K562 (cell line): ENCODE data around the gene MARCHF9. TPM values are rescaled to one million over a fixed set of nuclear protein-coding genes. Genes with fewer than 3 reads are reported as not detected.

ENCODE experiments used
- ATAC-seq: fragments of 200-7000 bp; cut with Tn5 transposase; 3 replicates; pipeline ENCODE4 v1.9.1; 2020; ENCODE audit warnings: moderate library complexity
- BruUV-seq: library from RNA; stranded (reverse); fragments of 400-500 nt; replicated peaks from 2 replicates; lab custom pipeline; 2021; lab: Mats Ljungman, UMichigan
- CTCF ChIA-PET: fragments of 300-600 bp; formaldehyde crosslinking; extraction: SDS; loops from one replicate; lab custom pipeline; 2021; ENCODE audit warnings: low intra/inter-chr PET ratio; lab: Yijun Ruan, JAX
- POLR2A ChIA-PET: fragments of 300-600, 350-650 bp; sonication (Branson Sonifier 250); formaldehyde crosslinking; extraction: SDS; loops from one replicate; lab custom pipeline; 2021; ENCODE audit warnings: antibody characterized with exemption, inconsistent platforms; lab: Yijun Ruan, JAX
- DNase-seq, 4 experiments: peaks; one replicate each; pipeline versions ENCODE4 v3.0.0 to v3.0.0-alpha.2; 2011 to 2018; ENCODE audit warnings: low spot score in 3 of 4, mixed read lengths in 3 of 4; ENCODE audit errors: extremely low read depth in 1 of 4
- FAIRE-seq: peaks from 2 replicates; lab custom pipeline; 2011; peaks lifted over from hg19 to GRCh38; lab: Jason Lieb, UNC
- H2AFZ ChIP-seq: 2 replicates; pipeline ENCODE4 v1.6.0; 2011; ENCODE audit warnings: low read depth, low read length, control low read depth, inconsistent platforms
- H3K27ac ChIP-seq: fragments of 200-600 bp; 3 replicates; pipeline ENCODE4 v1.8.0; 2011; ENCODE audit warnings: low read depth, mild to moderate bottlenecking, control low read depth, inconsistent platforms, low read length, moderate library complexity, mixed read lengths; ENCODE audit errors: extremely low read depth
- H3K27me3 ChIP-seq, 2 experiments: fragments of 300-600 bp in 1 of 2; 2 replicates in 1 of 2; 3 replicates in 1 of 2; pipeline versions ENCODE4 v1.6.0 to v1.8.0; 2011; ENCODE audit warnings: inconsistent platforms in 2 of 2, low read length in 2 of 2, mild to moderate bottlenecking in 1 of 2, mixed read lengths in 1 of 2, moderate library complexity in 1 of 2; ENCODE audit not compliant: control insufficient read depth in 2 of 2, insufficient read depth in 2 of 2
- H3K36me3 ChIP-seq: fragments of 300-600 bp; 3 replicates; pipeline ENCODE4 v1.8.0; 2011; ENCODE audit warnings: mild to moderate bottlenecking, low read length, inconsistent platforms; ENCODE audit not compliant: control insufficient read depth, insufficient read depth
- H3K4me1 ChIP-seq, 2 experiments: fragments of 200-600 bp in 1 of 2; replicated peaks in 1 of 2; 2 replicates in 1 of 2; 3 replicates in 1 of 2; pipeline versions ENCODE4 v1.5.1 to v1.8.0; 2011; ENCODE audit warnings: inconsistent platforms in 2 of 2, low read length in 2 of 2, mild to moderate bottlenecking in 1 of 2, mixed read lengths in 1 of 2, moderate library complexity in 1 of 2; ENCODE audit not compliant: control insufficient read depth in 2 of 2, insufficient read depth in 2 of 2
- H3K4me2 ChIP-seq: 2 replicates; pipeline ENCODE4 v1.6.1; 2011; ENCODE audit warnings: low read length, control low read depth, inconsistent platforms, mixed read lengths; ENCODE audit not compliant: insufficient read depth
- H3K4me3 ChIP-seq: fragments of 200-600 bp; sonication (generic), shearing (Covaris generic); 2 replicates; pipeline ENCODE4 v1.5.1; 2016; ENCODE audit warnings: control low read depth, inconsistent platforms
- H3K79me2 ChIP-seq: fragments of 200-600 bp; 3 replicates; pipeline ENCODE4 v1.8.0; 2011; ENCODE audit warnings: low read length, inconsistent platforms; ENCODE audit not compliant: control insufficient read depth, insufficient read depth
- H3K9ac ChIP-seq, 2 experiments: 2 replicates each; pipeline versions ENCODE4 v1.6.0 to v1.6.1; 2011; ENCODE audit warnings: low read depth in 2 of 2, low read length in 2 of 2, control low read depth in 1 of 2, inconsistent platforms in 1 of 2, mild to moderate bottlenecking in 1 of 2, mixed read lengths in 1 of 2; ENCODE audit not compliant: insufficient read depth in 1 of 2
- H3K9me1 ChIP-seq: one replicate; pipeline ENCODE4 v1.6.0; 2011; ENCODE audit warnings: inconsistent platforms, mild to moderate bottlenecking, low read length, moderate library complexity; ENCODE audit not compliant: control insufficient read depth, insufficient read depth
- H3K9me3 ChIP-seq: replicated peaks from 2 replicates; pipeline ENCODE4 v1.5.1; 2011; ENCODE audit warnings: low read depth, low read length, inconsistent platforms; ENCODE audit not compliant: control insufficient read depth, insufficient read depth
- H4K20me1 ChIP-seq: replicated peaks from 2 replicates; pipeline ENCODE4 v1.6.1; 2011; ENCODE audit warnings: low read length, inconsistent platforms, mixed read lengths; ENCODE audit not compliant: control insufficient read depth, insufficient read depth
- CBFB ChIP-seq: sonication (generic); formaldehyde crosslinking; IDR thresholded peaks from 2 replicates; pipeline ENCODE4 v1.4.0; 2020; ENCODE audit warnings: mild to moderate bottlenecking, missing genetic modification reagents
- DACH1 ChIP-seq: fragments of 450-650 bp; IDR thresholded peaks from 2 replicates; pipeline ENCODE4 v1.6.1; 2018; ENCODE audit not compliant: partially characterized antibody
- MEIS2 ChIP-seq: fragments of 450-650 bp; IDR thresholded peaks from 2 replicates; pipeline ENCODE4 v1.6.1; 2014; ENCODE audit warnings: mild to moderate bottlenecking; ENCODE audit not compliant: partially characterized antibody
- NFIC ChIP-seq: fragments of 450-650 bp; IDR thresholded peaks from 2 replicates; pipeline ENCODE4 v1.6.1; 2017; ENCODE audit warnings: mild to moderate bottlenecking, inconsistent platforms
- NR3C1 ChIP-seq: sonication (generic); formaldehyde crosslinking; IDR thresholded peaks from 2 replicates; pipeline ENCODE4 v1.8.1; 2022; ENCODE audit warnings: missing genetic modification reagents
- PHB2 ChIP-seq: fragments of 450-650 bp; IDR thresholded peaks from 2 replicates; pipeline ENCODE4 v1.6.1; 2017; ENCODE audit warnings: low read depth
- PML ChIP-seq: IDR thresholded peaks from 2 replicates; pipeline ENCODE4 v1.6.1; 2012; ENCODE audit warnings: low read length, inconsistent platforms
- SREBF1 ChIP-seq: fragments of 150-350 bp; IDR thresholded peaks from 2 replicates; pipeline ENCODE4 v1.6.1; 2014; ENCODE audit warnings: antibody characterized with exemption, low read depth, low read length, borderline replicate concordance
- TAL1 ChIP-seq: fragments of 450-650 bp; IDR thresholded peaks from 2 replicates; pipeline ENCODE4 v1.6.1; 2016; ENCODE audit warnings: mild to moderate bottlenecking
- ZNF431 ChIP-seq: sonication (generic); formaldehyde crosslinking; IDR thresholded peaks from 2 replicates; pipeline ENCODE4 v1.8.0; 2022; ENCODE audit warnings: mild to moderate bottlenecking, missing genetic modification reagents
- ZNF699 ChIP-seq: fragments of 250-450 bp; sonication (Bioruptor Pico); IDR thresholded peaks from 2 replicates; pipeline ENCODE4 v1.8.0; 2021; ENCODE audit warnings: mild to moderate bottlenecking, moderate library complexity; ENCODE audit not compliant: insufficient replicate concordance
- WGBS: fragments of 100-300 bp; shearing (Covaris generic); methylation state at CpG from one replicate; pipeline ENCODE4 v1.1.6; 2016; ENCODE audit warnings: low coverage, mixed read lengths; ENCODE audit not compliant: insufficient coverage; ENCODE audit errors: missing lambda C conversion rate; 5-methylcytosine and 5-hydroxymethylcytosine counted together
- in situ Hi-C: fragments of 300-500 bp; cut with MboI; formaldehyde crosslinking; loops from 4 replicates; pipeline ENCODE4 v1.15.0; 2018; ENCODE audit warnings: inconsistent platforms, mixed read lengths
- intact Hi-C: fragments of 100-400 bp; cut with micrococcal nuclease; formaldehyde crosslinking; loops from 2 replicates; pipeline ENCODE4 v1.14.2; 2022
- polyA plus RNA-seq, 8 experiments: library from polyadenylated mRNA; depleted of rRNA in 4 of 8; stranded (reverse) in 5 of 8; unstranded in 3 of 8; fragments of >200 nt; fragmentation: Nextera tagmentation in 2 of 8; fragmentation: Illumina TruSeq in 1 of 8; extraction: Ambion mirVana in 2 of 8; extraction: Trizol in 1 of 8; gene quantifications; 2 replicates each; pipeline versions ENCODE4 v1.2.1 to v1.2.3, GENCODE V29; 2011 to 2014; ENCODE audit warnings: inconsistent platforms in 1 of 8, missing spikeins in 1 of 8
- total RNA-seq, 7 experiments: library from RNA; depleted of rRNA in 6 of 7; stranded (reverse); fragments of >200 nt in 6 of 7; fragmentation: Illumina TruSeq in 2 of 7; extraction: Trizol in 2 of 7; gene quantifications; 2 replicates each; pipeline versions ENCODE4 v1.2.1 to v1.2.3, GENCODE V29; 2011 to 2021; ENCODE audit warnings: low replicate concordance in 1 of 7
- TF ChIP-seq, protein P1 (sequence below): fragments of 450-650 bp; IDR thresholded peaks from one replicate; pipeline ENCODE4 v1.6.1; 2018; ENCODE audit warnings: mild to moderate bottlenecking, moderate library complexity; ENCODE audit not compliant: partially characterized antibody
- TF ChIP-seq, protein P2 (sequence below): fragments of 250-450 bp; sonication (Bioruptor Pico); IDR thresholded peaks from 2 replicates; pipeline ENCODE4 v1.8.0; 2021; ENCODE audit warnings: borderline replicate concordance, mild to moderate bottlenecking, moderate library complexity; ENCODE audit not compliant: poor library complexity, severe bottlenecking

The MARCHF9 gene
- total and polyA plus RNA-seq, 9 of the 15 experiments (the other 6 are each of a cell fraction or from before 2014, with no cell fraction given): 0.80 to 12.4 (median 6.2) TPM

DNA sequence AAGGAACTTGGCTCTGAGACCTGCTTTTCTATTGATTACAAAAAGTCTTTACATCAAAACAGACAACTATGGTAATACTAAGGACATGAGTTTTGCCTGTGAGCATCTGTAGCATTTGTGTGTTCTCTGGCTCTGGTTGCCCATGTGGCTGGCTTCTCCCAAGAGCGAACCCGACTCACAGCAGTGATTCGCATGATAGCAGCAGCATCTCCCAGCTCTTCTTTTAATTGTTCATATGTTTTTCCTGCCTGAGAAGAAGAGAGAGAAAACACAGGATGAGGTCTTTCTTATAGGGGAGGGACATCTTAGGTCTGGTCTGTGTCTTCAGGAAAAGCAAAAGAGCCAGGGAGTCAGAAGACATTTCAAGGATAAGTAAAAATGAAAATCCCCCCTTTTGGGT is 46.1 kb downstream of the MARCHF9 start (continued):
- TF ChIP-seq, protein P1, sequence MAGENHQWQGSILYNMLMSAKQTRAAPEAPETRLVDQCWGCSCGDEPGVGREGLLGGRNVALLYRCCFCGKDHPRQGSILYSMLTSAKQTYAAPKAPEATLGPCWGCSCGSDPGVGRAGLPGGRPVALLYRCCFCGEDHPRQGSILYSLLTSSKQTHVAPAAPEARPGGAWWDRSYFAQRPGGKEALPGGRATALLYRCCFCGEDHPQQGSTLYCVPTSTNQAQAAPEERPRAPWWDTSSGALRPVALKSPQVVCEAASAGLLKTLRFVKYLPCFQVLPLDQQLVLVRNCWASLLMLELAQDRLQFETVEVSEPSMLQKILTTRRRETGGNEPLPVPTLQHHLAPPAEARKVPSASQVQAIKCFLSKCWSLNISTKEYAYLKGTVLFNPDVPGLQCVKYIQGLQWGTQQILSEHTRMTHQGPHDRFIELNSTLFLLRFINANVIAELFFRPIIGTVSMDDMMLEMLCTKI: no peak
- TF ChIP-seq ZNF431 (CRISPR knock-in tag) (no peak), DACH1 (no peak), NR3C1 (no peak), NFIC (no peak), CBFB (no peak), PML (no peak), SREBF1 (no peak), TAL1 (no peak), ZNF699 (CRISPR knock-in tag) (no peak)
- TF ChIP-seq, protein P2, sequence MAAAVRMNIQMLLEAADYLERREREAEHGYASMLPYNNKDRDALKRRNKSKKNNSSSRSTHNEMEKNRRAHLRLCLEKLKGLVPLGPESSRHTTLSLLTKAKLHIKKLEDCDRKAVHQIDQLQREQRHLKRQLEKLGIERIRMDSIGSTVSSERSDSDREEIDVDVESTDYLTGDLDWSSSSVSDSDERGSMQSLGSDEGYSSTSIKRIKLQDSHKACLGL: no peak

DNA sequence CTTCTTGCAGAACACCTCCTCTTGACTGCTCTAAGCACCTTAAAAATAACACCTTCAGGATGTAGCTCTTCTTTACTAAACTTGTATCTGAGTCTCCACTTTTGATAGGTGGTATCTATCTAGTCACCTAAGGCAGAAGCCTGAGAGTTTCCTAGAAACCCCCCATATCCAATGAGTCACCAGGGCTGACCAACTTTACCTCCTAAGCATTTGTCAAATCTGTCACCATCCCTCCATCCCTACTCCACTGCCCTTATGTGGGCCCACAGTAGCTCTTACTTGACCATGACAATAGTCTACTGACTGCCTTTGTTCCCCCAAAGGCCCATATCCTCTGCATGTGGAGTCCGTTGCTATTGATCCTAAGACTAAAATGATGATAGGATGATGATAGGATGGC is 47.7 kb downstream of the MARCHF9 start:
- Histone ChIP-seq H3K4me3 (no peak overlapping the region), H4K20me1 (no peaks in the 10 kb centered on the region), H3K36me3 (peaks cover 38% of the 10 kb centered on the region), H2AFZ (no peak overlapping the region), H3K4me1 (no peaks in the 10 kb centered on the region), H3K9me3 (no peaks in the 10 kb centered on the region), H3K27ac (no peak overlapping the region), H3K79me2 (no peaks in the 10 kb centered on the region), H3K9me1 (no peaks in the 10 kb centered on the region)
- in situ Hi-C loops: no loop called here
- intact Hi-C loops: loop anchor here (1.0 kb wide), 1 partner anchor 103 kb away; no protein-coding TSS in a partner anchor
- DNase-seq (no peak), ATAC-seq (no peak)
- no TSS peak for BruUV-seq
- CTCF ChIA-PET: interaction anchor here (0.7 to 2.7 kb wide), 2 partner anchors 101 to 103 kb away, joined by 3 to 23 read pairs; no protein-coding TSS in a partner anchor
- TF ChIP-seq PHB2: no peak
- peak; percentile 5 for TF ChIP-seq MEIS2
- TF ChIP-seq, all 486 proteins: peak for 1
- Histone ChIP-seq H3K27me3 (no peaks in the 10 kb centered on the region), H3K4me2 (no peak overlapping the region), H3K9ac (no peak overlapping the region)
- POLR2A ChIA-PET: interaction anchor here (0.6 to 2.5 kb wide), 6 partner anchors 9 to 204 kb away, joined by 3 to 7 read pairs (median 4); partner anchors contain the start of gene AVIL
- 50% methylated on average over 1 of the region's 1 CpG for WGBS
- FAIRE-seq: no peak
